ENCODE measurements around the gene ALPI. TPM values are rescaled to one million over a fixed set of nuclear protein-coding genes. Genes with fewer than 3 reads are reported as not detected.
"Not testable (repeated sequence)": the region's sequence is repeated elsewhere in the genome, so short reads cannot be mapped to it uniquely, and the experiment has no call there.

Gene ALPI
- total RNA-seq, 1 experiment from 2014 or later = not detected

DNA sequence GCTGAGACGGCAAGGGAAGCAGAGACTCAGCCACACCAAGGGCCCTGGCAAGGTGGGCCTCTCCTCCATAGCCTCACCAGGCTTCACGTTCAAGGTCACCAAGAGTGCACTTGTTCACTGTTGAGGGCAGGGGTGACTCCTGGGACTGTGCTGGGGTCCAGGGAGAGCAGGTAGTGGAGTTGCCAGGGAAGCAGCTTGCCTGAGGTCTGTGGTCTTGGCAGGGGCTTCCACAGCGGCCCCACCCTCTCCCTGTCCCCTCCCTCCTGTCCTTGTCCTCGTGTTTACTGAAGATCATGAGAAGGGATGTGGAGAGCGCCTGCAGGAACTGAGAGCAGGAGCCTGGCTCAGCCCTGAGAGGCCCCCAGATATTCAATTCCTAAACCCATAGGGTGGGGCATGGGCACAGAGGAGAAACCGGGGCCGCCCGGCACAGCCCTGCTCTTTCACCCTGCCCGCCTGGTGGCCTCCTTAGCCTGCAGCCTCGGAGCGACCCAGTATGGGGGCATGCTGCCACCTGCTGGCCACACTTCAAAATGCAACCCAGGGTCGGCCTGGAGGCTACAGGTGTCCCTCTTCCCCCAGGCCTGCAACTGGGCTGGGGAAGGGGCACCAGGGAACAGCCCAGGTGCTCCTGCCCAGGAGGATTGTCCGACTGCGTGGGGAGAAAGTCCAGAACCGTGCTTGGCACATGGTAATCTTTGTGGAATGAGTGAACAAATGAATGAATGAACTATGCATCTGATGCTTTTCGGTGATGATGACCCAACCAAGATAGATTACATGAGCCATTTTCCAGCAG lies 15.5 kb upstream of the ALPI start:
- CTCF ChIA-PET = interaction anchor here (1.1 kb wide), 1 partner anchor 54 kb away, joined by 10 read pairs; no protein-coding TSS in a partner anchor

GRCh38 chr2:232441147-232441651 lies 14.8 kb upstream of the ALPI start:
- intact Hi-C loops (cut with micrococcal nuclease) = loop anchor here (2.0 kb wide), 1 partner anchor 588 kb away; no protein-coding TSS in a partner anchor
- no peak overlapping the region for H2AFZ ChIP-seq (ENCODE audit: low read length)
- POLR2A ChIA-PET (ENCODE audit: unreplicated experiment) = no interaction called here

More for the DNA sequence above, 15.5 kb upstream of the ALPI start:
- H3K36me3 ChIP-seq (ENCODE audit: low read depth, low read length); H3F3A ChIP-seq (ENCODE audit: low read length, unreplicated experiment); H3K4me1 ChIP-seq (ENCODE audit: insufficient read depth, low read length); H3K27ac ChIP-seq (ENCODE audit: low read length); POLR2A ChIA-PET (ENCODE audit: unreplicated experiment); H3K79me2 ChIP-seq (ENCODE audit: low read length); H3K27me3 ChIP-seq (ENCODE audit: low read length); BruUV-seq (replicated peaks); H3K9me2 ChIP-seq (replicated peaks; ENCODE audit: low read length); H3K9ac ChIP-seq (ENCODE audit: low read length); H4K20me1 ChIP-seq (ENCODE audit: low read length); H3K4me3 ChIP-seq (ENCODE audit: low read length); H3K9me3 ChIP-seq (ENCODE audit: low read length): not testable (repeated sequence)
- H3K4me2 ChIP-seq (ENCODE audit: low read length) = peak overlapping the region; percentile 49
- intact Hi-C loops (cut with micrococcal nuclease) = loop anchor here (1.0 to 2.0 kb wide), 4 partner anchors 55 to 588 kb away; no protein-coding TSS in a partner anchor
- H2AFZ ChIP-seq (ENCODE audit: low read length) = peak overlapping the region; percentile 48; the same call in 1 of the 2 replicates
- TF ChIP-seq, protein P1, sequence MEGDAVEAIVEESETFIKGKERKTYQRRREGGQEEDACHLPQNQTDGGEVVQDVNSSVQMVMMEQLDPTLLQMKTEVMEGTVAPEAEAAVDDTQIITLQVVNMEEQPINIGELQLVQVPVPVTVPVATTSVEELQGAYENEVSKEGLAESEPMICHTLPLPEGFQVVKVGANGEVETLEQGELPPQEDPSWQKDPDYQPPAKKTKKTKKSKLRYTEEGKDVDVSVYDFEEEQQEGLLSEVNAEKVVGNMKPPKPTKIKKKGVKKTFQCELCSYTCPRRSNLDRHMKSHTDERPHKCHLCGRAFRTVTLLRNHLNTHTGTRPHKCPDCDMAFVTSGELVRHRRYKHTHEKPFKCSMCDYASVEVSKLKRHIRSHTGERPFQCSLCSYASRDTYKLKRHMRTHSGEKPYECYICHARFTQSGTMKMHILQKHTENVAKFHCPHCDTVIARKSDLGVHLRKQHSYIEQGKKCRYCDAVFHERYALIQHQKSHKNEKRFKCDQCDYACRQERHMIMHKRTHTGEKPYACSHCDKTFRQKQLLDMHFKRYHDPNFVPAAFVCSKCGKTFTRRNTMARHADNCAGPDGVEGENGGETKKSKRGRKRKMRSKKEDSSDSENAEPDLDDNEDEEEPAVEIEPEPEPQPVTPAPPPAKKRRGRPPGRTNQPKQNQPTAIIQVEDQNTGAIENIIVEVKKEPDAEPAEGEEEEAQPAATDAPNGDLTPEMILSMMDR (conservative IDR thresholded peaks at IDR 0.05; ENCODE audit: low read depth, low read length) = peak; percentile 85
- peak; percentile 89 for DNase-seq
- peak; percentile 78 for ATAC-seq

GRCh38 chr2:232441922-232442321 lies 14.0 kb upstream of the ALPI start:
- DNase-seq; ATAC-seq; H3F3A ChIP-seq (ENCODE audit: low read length, unreplicated experiment); H3K79me2 ChIP-seq (ENCODE audit: low read length); POLR2A ChIA-PET (ENCODE audit: unreplicated experiment); H3K4me1 ChIP-seq (ENCODE audit: insufficient read depth, low read length); H3K27ac ChIP-seq (ENCODE audit: low read length); H3K9me3 ChIP-seq (ENCODE audit: low read length); H3K4me3 ChIP-seq (ENCODE audit: low read length); H3K36me3 ChIP-seq (ENCODE audit: low read depth, low read length); H3K9me2 ChIP-seq (replicated peaks; ENCODE audit: low read length); H3K27me3 ChIP-seq (ENCODE audit: low read length); H4K20me1 ChIP-seq (ENCODE audit: low read length); H2AFZ ChIP-seq (ENCODE audit: low read length); BruUV-seq (replicated peaks); H3K9ac ChIP-seq (ENCODE audit: low read length); H3K4me2 ChIP-seq (ENCODE audit: low read length): not testable (repeated sequence)
- CTCF ChIA-PET = interaction anchor here (0.8 kb wide), 1 partner anchor 542 kb away, joined by 3 read pairs; no protein-coding TSS in a partner anchor
- intact Hi-C loops (cut with micrococcal nuclease) = loop anchor here (2.0 kb wide), 1 partner anchor 589 kb away; no protein-coding TSS in a partner anchor

More at GRCh38 chr2:232441147-232441651, 14.8 kb upstream of the ALPI start:
- Histone ChIP-seq H3K9me3 (ENCODE audit: low read length) (no peaks in the 10 kb centered on the region), H3K4me3 (ENCODE audit: low read length) (no peak overlapping the region), H3K27me3 (ENCODE audit: low read length) (no peaks in the 10 kb centered on the region), H3K4me2 (ENCODE audit: low read length) (no peak overlapping the region), H3K4me1 (ENCODE audit: insufficient read depth, low read length) (no peaks in the 10 kb centered on the region), H3K9ac (ENCODE audit: low read length) (no peak overlapping the region), H3K36me3 (ENCODE audit: low read depth, low read length) (no peaks in the 10 kb centered on the region), H3K79me2 (ENCODE audit: low read length) (no peaks in the 10 kb centered on the region), H4K20me1 (ENCODE audit: low read length) (no peaks in the 10 kb centered on the region), H3K27ac (ENCODE audit: low read length) (no peak overlapping the region), H3F3A (ENCODE audit: low read length, unreplicated experiment) (no peaks in the 10 kb centered on the region), H3K9me2 (replicated peaks; ENCODE audit: low read length) (no peaks in the 10 kb centered on the region)
- CTCF ChIA-PET = interaction anchor here (0.8 kb wide), 1 partner anchor 541 kb away, joined by 3 read pairs; no protein-coding TSS in a partner anchor
- DNase-seq = no peak
- TF ChIP-seq EZH2 (IDR thresholded peaks at IDR 0.05; ENCODE audit: low read length, unreplicated experiment) (no peak), EZH2phosphoT487 (IDR thresholded peaks at IDR 0.05; ENCODE audit: borderline replicate concordance, low read length) (no peak)
- TF ChIP-seq, protein P1 (conservative IDR thresholded peaks at IDR 0.05; ENCODE audit: low read depth, low read length) = no peak
- ATAC-seq = no peak
- no TSS peak for BruUV-seq (replicated peaks)

DNA sequence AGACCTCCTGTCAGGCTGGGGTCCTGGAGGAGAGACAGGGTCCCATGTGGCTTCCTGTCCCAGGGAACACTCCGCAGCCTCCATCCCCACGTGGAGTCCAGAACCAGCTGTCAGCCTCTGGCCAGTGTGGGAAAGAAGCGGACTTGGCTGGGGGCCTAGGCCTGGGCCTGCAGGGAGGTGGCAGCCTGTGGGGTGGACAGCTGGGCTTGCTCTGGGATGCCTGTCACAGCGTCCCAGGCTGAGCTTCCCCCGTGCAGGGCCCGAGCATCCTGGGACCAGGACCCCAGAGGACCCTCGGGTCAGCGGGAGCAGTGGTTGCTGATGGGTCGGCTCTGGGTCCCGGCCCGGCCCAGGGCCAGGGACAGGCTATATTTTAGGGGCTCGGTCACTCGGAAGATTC lies 13.5 kb upstream of the ALPI start:
- H3K36me3 ChIP-seq (ENCODE audit: low read depth, low read length); H4K20me1 ChIP-seq (ENCODE audit: low read length); H3K27me3 ChIP-seq (ENCODE audit: low read length); H3K4me1 ChIP-seq (ENCODE audit: insufficient read depth, low read length); intact Hi-C loops (cut with micrococcal nuclease); H3K9ac ChIP-seq (ENCODE audit: low read length); H3K9me2 ChIP-seq (replicated peaks; ENCODE audit: low read length); DNase-seq; H3K4me2 ChIP-seq (ENCODE audit: low read length); H3K4me3 ChIP-seq (ENCODE audit: low read length); H2AFZ ChIP-seq (ENCODE audit: low read length); H3K9me3 ChIP-seq (ENCODE audit: low read length); H3F3A ChIP-seq (ENCODE audit: low read length, unreplicated experiment); ATAC-seq; H3K79me2 ChIP-seq (ENCODE audit: low read length); BruUV-seq (replicated peaks); H3K27ac ChIP-seq (ENCODE audit: low read length); POLR2A ChIA-PET (ENCODE audit: unreplicated experiment); CTCF ChIA-PET: not testable (repeated sequence)

GRCh38 chr2:232443047-232443446 lies 12.9 kb upstream of the ALPI start:
- H3K4me2 ChIP-seq (ENCODE audit: low read length); H3K9me3 ChIP-seq (ENCODE audit: low read length); H4K20me1 ChIP-seq (ENCODE audit: low read length); H2AFZ ChIP-seq (ENCODE audit: low read length); CTCF ChIA-PET; H3K79me2 ChIP-seq (ENCODE audit: low read length); H3K36me3 ChIP-seq (ENCODE audit: low read depth, low read length); H3K27me3 ChIP-seq (ENCODE audit: low read length); ATAC-seq; H3K9me2 ChIP-seq (replicated peaks; ENCODE audit: low read length); H3K4me3 ChIP-seq (ENCODE audit: low read length); POLR2A ChIA-PET (ENCODE audit: unreplicated experiment); H3K9ac ChIP-seq (ENCODE audit: low read length); H3K27ac ChIP-seq (ENCODE audit: low read length); H3K4me1 ChIP-seq (ENCODE audit: insufficient read depth, low read length); intact Hi-C loops (cut with micrococcal nuclease); BruUV-seq (replicated peaks); DNase-seq; H3F3A ChIP-seq (ENCODE audit: low read length, unreplicated experiment): not testable (repeated sequence)
